Epithelial cell of proximal tubule (primary cell): ENCODE results near the gene ATP5MG. TPM values are rescaled to one million over a fixed set of nuclear protein-coding genes. Genes with fewer than 3 reads are reported as not detected.

Source experiments
- DNase-seq: peaks from one replicate; pipeline ENCODE4 v3.0.0-alpha.2; 2011; ENCODE audit warnings: low read depth
- H3K4me3 ChIP-seq: 2 replicates; pipeline ENCODE4 v1.5.1; 2011; ENCODE audit warnings: low read depth, mild to moderate bottlenecking, low read length
- total RNA-seq: library from RNA; depleted of rRNA; stranded (reverse); fragments of >200 nt; gene quantifications from 2 replicates; pipeline ENCODE4 v1.2.3, GENCODE V29; 2015
- TF ChIP-seq, protein P1 (sequence below): conservative IDR thresholded peaks from 2 replicates; pipeline ENCODE4 v1.5.1; 2012; ENCODE audit warnings: low read depth, mild to moderate bottlenecking, low read length

Gene ATP5MG
- total RNA-seq, 1 donor from 2014 or later: 82.7 TPM

DNA sequence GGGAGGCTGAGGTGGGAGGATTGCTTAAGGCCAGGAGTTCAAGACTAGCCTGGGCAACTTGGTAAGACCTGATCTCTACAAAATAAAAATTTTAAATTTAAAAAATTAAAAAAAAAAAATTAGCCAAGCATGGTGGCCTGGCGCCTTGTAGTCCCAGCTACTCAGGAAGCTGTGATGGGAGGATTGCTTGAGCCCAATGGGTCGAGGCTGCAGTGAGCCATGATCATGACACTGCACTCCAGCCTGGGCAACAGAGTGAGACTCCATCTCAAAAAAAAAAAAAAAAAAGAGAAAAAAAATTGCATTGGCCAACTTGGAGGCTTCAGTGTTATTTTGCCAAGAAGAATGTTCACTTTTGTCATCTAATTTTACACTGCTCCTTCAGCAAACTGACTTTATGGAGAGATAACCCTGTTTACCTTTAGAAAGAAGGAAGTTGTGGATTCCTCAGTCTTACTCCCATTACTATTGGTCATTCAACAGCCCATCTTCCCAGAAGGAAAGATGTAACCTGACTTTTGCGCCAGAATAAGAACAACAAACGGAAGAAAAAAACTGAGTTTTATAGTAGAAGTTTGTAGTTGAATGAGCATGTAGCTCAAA, 48.0 kb downstream of the ATP5MG start:
- no peak overlapping the region for H3K4me3 ChIP-seq
- DNase-seq: no peak
- TF ChIP-seq, protein P1, sequence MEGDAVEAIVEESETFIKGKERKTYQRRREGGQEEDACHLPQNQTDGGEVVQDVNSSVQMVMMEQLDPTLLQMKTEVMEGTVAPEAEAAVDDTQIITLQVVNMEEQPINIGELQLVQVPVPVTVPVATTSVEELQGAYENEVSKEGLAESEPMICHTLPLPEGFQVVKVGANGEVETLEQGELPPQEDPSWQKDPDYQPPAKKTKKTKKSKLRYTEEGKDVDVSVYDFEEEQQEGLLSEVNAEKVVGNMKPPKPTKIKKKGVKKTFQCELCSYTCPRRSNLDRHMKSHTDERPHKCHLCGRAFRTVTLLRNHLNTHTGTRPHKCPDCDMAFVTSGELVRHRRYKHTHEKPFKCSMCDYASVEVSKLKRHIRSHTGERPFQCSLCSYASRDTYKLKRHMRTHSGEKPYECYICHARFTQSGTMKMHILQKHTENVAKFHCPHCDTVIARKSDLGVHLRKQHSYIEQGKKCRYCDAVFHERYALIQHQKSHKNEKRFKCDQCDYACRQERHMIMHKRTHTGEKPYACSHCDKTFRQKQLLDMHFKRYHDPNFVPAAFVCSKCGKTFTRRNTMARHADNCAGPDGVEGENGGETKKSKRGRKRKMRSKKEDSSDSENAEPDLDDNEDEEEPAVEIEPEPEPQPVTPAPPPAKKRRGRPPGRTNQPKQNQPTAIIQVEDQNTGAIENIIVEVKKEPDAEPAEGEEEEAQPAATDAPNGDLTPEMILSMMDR: no peak

DNA sequence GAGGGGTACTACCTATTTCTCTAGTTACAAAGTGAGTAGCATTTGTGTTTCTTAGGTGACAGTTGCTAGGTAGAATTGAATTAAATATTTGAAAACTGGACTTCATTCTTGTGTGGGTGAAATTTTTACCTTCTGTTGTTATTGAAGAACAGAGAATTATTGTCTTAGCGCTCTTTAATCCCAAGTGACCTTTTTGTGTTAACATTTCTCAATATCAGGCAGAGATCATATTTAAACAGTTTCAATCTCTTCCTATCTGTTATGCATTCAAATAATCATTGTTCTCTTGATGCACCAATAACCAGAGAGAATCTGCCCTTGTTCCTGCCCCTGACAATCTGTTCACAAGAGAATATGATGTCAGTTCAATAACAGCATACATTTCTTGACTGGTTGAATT, 49.0 kb downstream of the ATP5MG start:
- no peak overlapping the region for H3K4me3 ChIP-seq
- TF ChIP-seq, protein P1: no peak
- DNase-seq: no peak

Other genes starting within 250 kb of the ATP5MG start
- under 0.01 TPM in 1 of 2 replicates, not detected in the other for gene SCN4B, start 248.8 kb upstream of the ATP5MG start, total RNA-seq
- under 0.01 TPM in 1 of 2 replicates, not detected in the other for gene SCN2B, start 225.0 kb upstream of the ATP5MG start, total RNA-seq
- not detected in 2 replicates for gene JAML, start 176.6 kb upstream of the ATP5MG start, total RNA-seq
- 6.1 and 7.4 TPM in 2 replicates for gene MPZL3, start 149.2 kb upstream of the ATP5MG start, total RNA-seq
- gene MPZL2, start 137.3 kb upstream of the ATP5MG start, total RNA-seq: 19.9 and 29.7 TPM in 2 replicates
- gene CD3E, start 96.9 kb upstream of the ATP5MG start, total RNA-seq: not detected in 2 replicates
- gene CD3D, start 58.9 kb upstream of the ATP5MG start, total RNA-seq: not detected in 2 replicates
- not detected in 2 replicates for gene CD3G, start 57.3 kb upstream of the ATP5MG start, total RNA-seq
- gene UBE4A, start 42.0 kb upstream of the ATP5MG start, total RNA-seq: 27.3 and 39.3 TPM in 2 replicates
- 27.2 and 42.1 TPM in 2 replicates for gene KMT2A, start 34.9 kb downstream of the ATP5MG start, total RNA-seq
- gene TTC36, start 125.9 kb downstream of the ATP5MG start, total RNA-seq: 1.6 TPM in 1 of 2 replicates, not detected in the other
- 25.4 and 40.5 TPM in 2 replicates for gene TMEM25, start 129.6 kb downstream of the ATP5MG start, total RNA-seq
- 13.5 and 15.8 TPM in 2 replicates for gene IFT46, start 164.3 kb downstream of the ATP5MG start, total RNA-seq
- 88.7 and 111 TPM in 2 replicates for gene ARCN1, start 170.8 kb downstream of the ATP5MG start, total RNA-seq
- gene PHLDB1, start 206.0 kb downstream of the ATP5MG start, total RNA-seq: 49.8 and 64.2 TPM in 2 replicates